H9 (cell line): ENCODE data around the gene OR2T1. TPM values are rescaled to one million over a fixed set of nuclear protein-coding genes. Genes with fewer than 3 reads are reported as not detected.

Experiments
- DNase-seq: peaks from one replicate; pipeline ENCODE4 v3.0.0-alpha.2; 2017
- H2AFZ ChIP-seq: one replicate; pipeline ENCODE4 v1.6.1; 2013; ENCODE audit warnings: mild to moderate bottlenecking, low read length, control low read depth, moderate library complexity
- H2AK5ac ChIP-seq: 2 replicates; pipeline ENCODE4 v1.6.1; 2013; ENCODE audit warnings: low read length, control low read depth, mixed read lengths; ENCODE audit not compliant: insufficient read length
- H2BK120ac ChIP-seq: one replicate; pipeline ENCODE4 v1.6.1; 2013; ENCODE audit warnings: low read depth, mild to moderate bottlenecking, low read length, control low read depth, inconsistent platforms; ENCODE audit not compliant: poor library complexity, severe bottlenecking
- H2BK12ac ChIP-seq: 2 replicates; pipeline ENCODE4 v1.6.1; 2013; ENCODE audit warnings: low read length, control low read depth, mixed read lengths, low read depth; ENCODE audit not compliant: insufficient read length
- H2BK15ac ChIP-seq: 2 replicates; pipeline ENCODE4 v1.6.1; 2013; ENCODE audit warnings: low read depth, low read length, control low read depth
- H2BK20ac ChIP-seq: one replicate; pipeline ENCODE4 v1.6.1; 2013; ENCODE audit warnings: low read depth, mild to moderate bottlenecking, low read length, control low read depth, inconsistent platforms; ENCODE audit not compliant: poor library complexity, severe bottlenecking
- H2BK5ac ChIP-seq: 2 replicates; pipeline ENCODE4 v1.6.1; 2013; ENCODE audit warnings: low read length, control low read depth, mixed read lengths; ENCODE audit not compliant: insufficient read length
- H3K14ac ChIP-seq: 2 replicates; pipeline ENCODE4 v1.6.1; 2013; ENCODE audit warnings: low read length, control low read depth; ENCODE audit not compliant: insufficient read depth
- H3K18ac ChIP-seq: 2 replicates; pipeline ENCODE4 v1.6.1; 2013; ENCODE audit warnings: low read depth, mild to moderate bottlenecking, mixed read lengths, low read length, control low read depth; ENCODE audit not compliant: insufficient read length
- H3K23ac ChIP-seq: 2 replicates; pipeline ENCODE4 v1.6.1; 2013; ENCODE audit warnings: low read length, control low read depth, mixed read lengths, low read depth; ENCODE audit not compliant: insufficient read length
- H3K23me2 ChIP-seq: 2 replicates; pipeline ENCODE4 v1.6.1; 2013; ENCODE audit warnings: low read depth, mild to moderate bottlenecking, mixed read lengths, low read length, control low read depth; ENCODE audit not compliant: insufficient read length, poor library complexity, severe bottlenecking
- H3K27ac ChIP-seq: 2 replicates; pipeline ENCODE4 v1.5.1; 2013; ENCODE audit warnings: low read length, control low read depth, mixed read lengths, low read depth; ENCODE audit not compliant: insufficient read length
- H3K27me3 ChIP-seq: 2 replicates; pipeline ENCODE4 v1.6.1; 2013; ENCODE audit warnings: low read length, control low read depth, inconsistent platforms; ENCODE audit not compliant: insufficient read depth
- H3K4ac ChIP-seq: 2 replicates; pipeline ENCODE4 v1.6.1; 2013; ENCODE audit warnings: low read depth, mild to moderate bottlenecking, control low read depth, inconsistent platforms, low read length, moderate library complexity
- H3K4me1 ChIP-seq: 2 replicates; pipeline ENCODE4 v1.6.1; 2013; ENCODE audit warnings: low read length, control low read depth, inconsistent platforms; ENCODE audit not compliant: insufficient read depth
- H3K4me2 ChIP-seq: 2 replicates; pipeline ENCODE4 v1.6.1; 2013; ENCODE audit warnings: low read length, control low read depth, mixed read lengths; ENCODE audit not compliant: insufficient read length, insufficient read depth
- H3K56ac ChIP-seq: 2 replicates; pipeline ENCODE4 v1.6.1; 2013; ENCODE audit warnings: low read depth, mild to moderate bottlenecking, mixed read lengths, low read length, control low read depth; ENCODE audit not compliant: insufficient read length
- H3K79me1 ChIP-seq: 2 replicates; pipeline ENCODE4 v1.6.1; 2013; ENCODE audit warnings: low read depth, mild to moderate bottlenecking, moderate library complexity, low read length, control low read depth, inconsistent platforms; ENCODE audit not compliant: insufficient read depth, poor library complexity, severe bottlenecking
- H3K79me2 ChIP-seq: 2 replicates; pipeline ENCODE4 v1.6.1; 2013; ENCODE audit warnings: low read length, control low read depth, inconsistent platforms; ENCODE audit not compliant: insufficient read depth
- H3K9ac ChIP-seq: 2 replicates; pipeline ENCODE4 v1.6.1; 2013; ENCODE audit warnings: low read length, control low read depth, mixed read lengths; ENCODE audit not compliant: insufficient read length; ENCODE audit errors: extremely low read depth
- H3K9me3 ChIP-seq: one replicate; pipeline ENCODE4 v1.6.1; 2013; ENCODE audit warnings: low read depth, low read length, inconsistent platforms; ENCODE audit not compliant: control insufficient read depth
- H3T11ph ChIP-seq: one replicate; pipeline ENCODE4 v1.6.1; 2013; ENCODE audit warnings: mild to moderate bottlenecking, low read length, control low read depth, inconsistent platforms
- H4K20me1 ChIP-seq: one replicate; pipeline ENCODE4 v1.6.1; 2013; ENCODE audit not compliant: control insufficient read depth, insufficient read length, insufficient read depth
- H4K5ac ChIP-seq: 2 replicates; pipeline ENCODE4 v1.6.1; 2013; ENCODE audit warnings: low read depth, mild to moderate bottlenecking, mixed read lengths, low read length, control low read depth; ENCODE audit not compliant: insufficient read length
- H4K8ac ChIP-seq: replicated peaks from 2 replicates; pipeline ENCODE4 v1.6.1; 2013; ENCODE audit warnings: low read length, control low read depth, mixed read lengths, low read depth; ENCODE audit not compliant: insufficient read length
- H4K91ac ChIP-seq: 2 replicates; pipeline ENCODE4 v1.6.1; 2013; ENCODE audit warnings: low read depth, mild to moderate bottlenecking, moderate library complexity, mixed read lengths, low read length, control low read depth; ENCODE audit not compliant: insufficient read length
- H3K27ac Mint-ChIP-seq, 3 experiments: 2 replicates in 2 of 3; 3 replicates in 1 of 3; pipeline ENCODE4 v1.8.0; 2020 to 2021; ENCODE audit warnings: mixed read lengths in 3 of 3, mild to moderate bottlenecking in 1 of 3, moderate library complexity in 1 of 3
- H3K27me3 Mint-ChIP-seq: 2 replicates; pipeline ENCODE4 v1.8.0; 2021; ENCODE audit warnings: low read depth, mild to moderate bottlenecking, moderate library complexity, mixed read lengths
- H3K36me3 Mint-ChIP-seq, 3 experiments: 2 replicates in 2 of 3; 3 replicates in 1 of 3; pipeline ENCODE4 v1.8.0; 2020 to 2021; ENCODE audit warnings: low read depth in 3 of 3, mixed read lengths in 3 of 3; ENCODE audit not compliant: insufficient read depth in 1 of 3
- H3K4me1 Mint-ChIP-seq, 2 experiments: 2 replicates each; pipeline ENCODE4 v1.8.0; 2020; ENCODE audit warnings: mixed read lengths in 2 of 2
- H3K4me3 Mint-ChIP-seq, 2 experiments: 2 replicates in 1 of 2; 3 replicates in 1 of 2; pipeline ENCODE4 v1.8.0; 2020 to 2021; ENCODE audit warnings: mild to moderate bottlenecking in 2 of 2, mixed read lengths in 2 of 2, moderate library complexity in 1 of 2
- H3K9me3 Mint-ChIP-seq, 2 experiments: 2 replicates in 1 of 2; 3 replicates in 1 of 2; pipeline ENCODE4 v1.8.0; 2020; ENCODE audit warnings: mild to moderate bottlenecking in 2 of 2, mixed read lengths in 2 of 2, moderate library complexity in 1 of 2
- CTCF ChIP-seq: fragments of 200-600 bp; sonication (generic); conservative IDR thresholded peaks from 3 replicates; pipeline ENCODE4 v1.8.0; 2021; ENCODE audit warnings: antibody characterized with exemption, mild to moderate bottlenecking
- WGBS: extraction: QIAGEN DNeasy Blood & Tissue Kit; methylation state at CpG from one replicate; pipeline ENCODE4 v1.1.7; 2013; ENCODE audit warnings: missing lambda C conversion rate, low lambda C conversion rate, mixed read lengths; ENCODE audit not compliant: insufficient read length; ENCODE audit errors: extremely low coverage; 5-methylcytosine and 5-hydroxymethylcytosine counted together
- total RNA-seq: library from RNA; stranded (reverse); gene quantifications from 2 replicates; pipeline ENCODE4 v1.2.1, GENCODE V29; 2021

OR2T1 gene
- total RNA-seq, 1 experiment from 2014 or later = not detected

- Histone ChIP-seq H4K5ac (no peak overlapping the region), H3T11ph (no peak overlapping the region), H3K56ac (no peak overlapping the region), H3K27ac (no peak overlapping the region), H3K23me2 (no peaks in the 10 kb centered on the region), H3K9ac (no peak overlapping the region), H3K18ac (no peak overlapping the region), H3K4me1 (no peaks in the 10 kb centered on the region), H2BK12ac (no peak overlapping the region), H3K79me1 (no peaks in the 10 kb centered on the region), H2BK5ac (no peak overlapping the region), H4K20me1 (no peaks in the 10 kb centered on the region), H2AFZ (no peak overlapping the region), H2BK20ac (no peak overlapping the region), H3K27me3 (no peaks in the 10 kb centered on the region), H3K4ac (no peak overlapping the region), H2BK15ac (no peak overlapping the region), H3K9me3 (peaks cover 94% of the 10 kb centered on the region), H3K23ac (no peak overlapping the region), H2AK5ac (no peak overlapping the region), H3K4me2 (no peak overlapping the region), H4K8ac (no peak overlapping the region), H3K14ac (no peak overlapping the region), H3K79me2 (no peaks in the 10 kb centered on the region), H2BK120ac (no peak overlapping the region), H4K91ac (no peak overlapping the region)
- Mint-ChIP-seq H3K9me3 (peaks cover 92 to 98% of the 10 kb centered on the region in 2 experiments), H3K4me1 (no peaks in the 10 kb centered on the region), H3K27me3 (no peaks in the 10 kb centered on the region; the same call in 1 of the 2 replicates), H3K27ac (no peak overlapping the region), H3K36me3 (peaks cover 4 to 20% (median 18%) of the 10 kb centered on the region in 3 experiments; a peak in 6 of 7 replicates), H3K4me3 (no peak overlapping the region)
- WGBS = no CpG with 5 or more reads among the region's 5 CpGs
- no peak for TF ChIP-seq CTCF
- no peak for DNase-seq
Observed at GRCh38 chr1:248372394-248372793, 30.5 kb upstream of the OR2T1 start.
